KG1 (cell line): ENCODE results near the gene RTP1.

Experiments used
- DNase-seq: peaks from one replicate; lab custom pipeline; 2025; lab: John Stamatoyannopoulos, UW

The RTP1 gene

DNA sequence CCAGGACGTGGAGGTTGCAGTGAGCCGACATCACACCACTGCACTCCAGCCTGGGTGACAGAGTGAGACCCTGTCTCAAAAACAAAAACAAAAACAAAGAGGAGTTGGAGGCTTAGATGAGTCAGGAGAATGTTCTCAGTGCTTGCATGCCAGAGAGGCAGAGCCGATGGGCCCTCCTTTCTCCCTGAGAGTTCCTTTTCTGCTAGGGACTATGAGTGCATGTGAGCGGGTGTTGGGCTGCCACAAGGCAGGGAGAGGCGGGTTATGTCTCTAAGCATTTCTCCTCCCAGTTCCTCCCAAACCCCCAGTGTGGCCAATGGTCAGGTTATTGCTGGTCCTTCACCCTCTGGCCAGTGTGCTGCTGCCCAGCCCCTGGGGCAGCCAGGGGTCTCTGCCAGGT is 45.1 kb downstream of the RTP1 start:
- no peak for DNase-seq

DNA sequence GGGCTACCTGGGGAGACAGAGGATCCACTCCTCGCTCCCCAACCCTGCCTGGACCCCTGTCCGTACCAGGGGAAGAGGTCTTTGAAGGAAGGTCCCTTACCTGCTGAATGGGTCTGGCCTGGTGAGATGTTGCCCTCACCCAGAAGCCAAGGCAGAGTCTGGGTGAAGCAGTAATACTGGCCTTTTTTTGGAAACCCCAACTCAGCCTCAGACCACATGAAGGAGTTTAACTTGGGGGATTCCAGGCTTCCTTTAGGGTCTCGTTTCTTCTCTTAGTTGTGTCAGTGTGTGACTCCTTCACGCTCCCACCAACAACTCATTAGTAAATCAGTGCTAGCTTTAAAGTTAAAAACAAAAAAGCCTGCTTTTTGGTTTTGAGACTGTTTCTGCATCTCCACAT is 45.6 kb downstream of the RTP1 start:
- DNase-seq = no peak

DNA sequence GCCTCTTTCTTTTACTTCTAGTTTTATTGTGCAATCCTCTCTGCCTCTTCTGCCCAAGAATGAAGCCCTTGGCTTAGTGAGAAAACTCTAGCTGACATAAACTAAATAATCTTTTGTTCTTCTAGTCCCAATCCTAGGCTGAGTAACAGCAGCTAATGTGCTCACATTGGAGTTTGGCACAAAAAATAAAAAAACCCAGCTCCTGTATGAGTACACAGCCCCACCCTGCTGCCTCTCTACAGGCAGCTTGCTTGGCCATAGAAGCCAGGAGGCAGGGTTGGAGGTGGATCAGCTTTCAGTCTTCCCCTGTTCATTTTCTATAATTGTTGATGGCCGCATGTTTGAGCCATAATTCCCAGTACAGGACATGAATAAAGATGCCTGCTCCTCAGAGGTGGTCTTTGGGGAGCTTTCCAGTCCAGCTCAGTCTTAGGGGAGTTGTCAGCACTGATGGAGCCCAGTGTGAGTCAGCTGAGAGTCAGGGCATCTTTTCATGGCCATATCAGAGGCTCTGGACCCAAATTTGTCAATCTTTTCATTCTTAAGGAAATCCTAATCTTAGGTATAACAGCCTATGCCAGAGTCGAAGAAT is 46.7 kb downstream of the RTP1 start:
- DNase-seq = no peak

DNA sequence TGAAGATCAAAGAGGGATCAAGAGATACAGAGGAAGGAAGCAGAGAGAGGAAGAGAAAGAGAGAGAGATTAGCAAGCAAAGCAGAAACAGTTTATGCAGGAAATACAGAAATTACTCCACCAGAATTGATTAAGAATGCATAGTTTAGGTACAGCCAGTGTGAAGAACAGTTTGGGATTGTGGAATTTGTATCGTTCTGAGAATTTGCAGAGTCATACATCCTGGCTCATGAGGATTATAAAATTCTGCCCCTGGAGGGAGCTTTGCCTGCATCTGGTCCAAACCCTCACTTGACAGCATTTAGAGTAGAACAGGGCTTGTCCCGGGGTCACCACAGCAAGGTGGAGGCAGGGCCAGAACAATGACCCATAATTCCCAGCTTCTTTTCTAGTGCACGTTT is 50.1 kb downstream of the RTP1 start:
- DNase-seq = no peak
